ENCODE data around the gene MAGI1.

Gene MAGI1

DNA sequence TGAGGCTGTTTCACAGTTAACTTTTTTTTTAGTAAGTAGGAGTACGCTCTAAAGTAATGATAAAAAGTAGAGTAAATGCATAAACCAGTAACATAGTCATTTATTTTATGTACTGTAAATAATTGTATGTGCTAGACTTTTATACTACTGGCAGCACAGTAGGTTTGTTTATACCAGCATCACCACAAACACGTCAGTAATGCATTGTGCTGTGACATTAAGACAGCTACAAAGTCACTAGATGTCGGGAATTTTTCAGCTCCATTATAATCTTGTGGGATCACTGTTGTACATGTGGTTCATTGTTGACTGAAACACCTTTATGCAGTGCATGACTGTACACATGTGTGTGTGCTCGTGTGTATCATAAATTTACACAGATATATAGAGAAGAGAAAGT is 732.9 kb downstream of the MAGI1 start:
- DNase-seq (ENCODE audit: low spot score) = no peak

Data from cerebellar cortex (tissue), 1 donor.